H1 (cell line): ENCODE results near the gene COCH. TPM values are rescaled to one million over a fixed set of nuclear protein-coding genes. Genes with fewer than 3 reads are reported as not detected.

Experiments
- CTCF ChIA-PET: fragments of 300-600 bp; sonication (Branson Sonifier 250); formaldehyde crosslinking; loops from one replicate; lab custom pipeline; 2021; ENCODE audit not compliant: partially characterized antibody; lab: Charles Lee
- POLR2A ChIA-PET: fragments of 300-600 bp; sonication (Branson Sonifier 250); formaldehyde crosslinking; loops from one replicate; lab custom pipeline; 2021; ENCODE audit warnings: inconsistent platforms; ENCODE audit not compliant: partially characterized antibody; lab: Charles Lee
- DNase-seq, 2 experiments: peaks; one replicate each; pipeline versions ENCODE4 v3.0.0 to v3.0.0-alpha.2; 2010 to 2022; ENCODE audit warnings: low spot score in 2 of 2, low read depth in 1 of 2, mixed read lengths in 1 of 2
- FAIRE-seq: peaks from 2 replicates; lab custom pipeline; 2011; peaks lifted over from hg19 to GRCh38; lab: Jason Lieb, UNC
- H2AFZ ChIP-seq: 2 replicates; pipeline ENCODE4 v1.8.1; 2012; ENCODE audit warnings: low read length, inconsistent platforms
- H2AK5ac ChIP-seq: 2 replicates; pipeline ENCODE4 v1.6.1; 2013; ENCODE audit warnings: low read depth, low read length
- H2BK120ac ChIP-seq: replicated peaks from 2 replicates; pipeline ENCODE3; 2013; ENCODE audit warnings: low read depth, low read length, inconsistent platforms
- H2BK12ac ChIP-seq: 2 replicates; pipeline ENCODE4 v1.6.1; 2013; ENCODE audit warnings: low read depth, low read length
- H2BK15ac ChIP-seq: 2 replicates; pipeline ENCODE4 v1.6.1; 2013; ENCODE audit warnings: low read length
- H2BK20ac ChIP-seq: 2 replicates; pipeline ENCODE4 v1.6.1; 2013; ENCODE audit warnings: low read length
- H2BK5ac ChIP-seq: 2 replicates; pipeline ENCODE4 v1.6.1; 2013; ENCODE audit warnings: low read depth, low read length
- H3K14ac ChIP-seq: 2 replicates; pipeline ENCODE4 v1.6.1; 2013; ENCODE audit warnings: inconsistent platforms; ENCODE audit not compliant: insufficient read length
- H3K18ac ChIP-seq: 2 replicates; pipeline ENCODE4 v1.6.1; 2013; ENCODE audit warnings: low read length; ENCODE audit errors: extremely low read depth
- H3K23ac ChIP-seq: 2 replicates; pipeline ENCODE4 v1.6.1; 2013; ENCODE audit warnings: inconsistent platforms; ENCODE audit not compliant: insufficient read length
- H3K23me2 ChIP-seq: 2 replicates; pipeline ENCODE4 v1.6.1; 2013; ENCODE audit warnings: low read depth, low read length
- H3K27ac ChIP-seq: 2 replicates; pipeline ENCODE4 v1.6.1; 2011; ENCODE audit warnings: low read depth, low read length, inconsistent platforms
- H3K27me3 ChIP-seq, 4 experiments: replicated peaks in 1 of 4; 1 replicate in 1 of 4; 2 replicates in 3 of 4; pipeline versions ENCODE4 v1.6.1 to v1.8.1; 2011 to 2013; ENCODE audit warnings: low read length in 3 of 4, mild to moderate bottlenecking in 3 of 4, inconsistent platforms in 2 of 4, mixed read lengths in 2 of 4, moderate library complexity in 1 of 4; ENCODE audit not compliant: control insufficient read depth in 3 of 4, insufficient read depth in 3 of 4; ENCODE audit errors: extremely low read depth in 1 of 4
- H3K36me3 ChIP-seq, 4 experiments: 2 replicates each; pipeline versions ENCODE4 v1.6.1 to v1.8.1; 2011 to 2013; ENCODE audit warnings: mild to moderate bottlenecking in 4 of 4, low read length in 3 of 4, moderate library complexity in 2 of 4, control low read depth in 1 of 4, inconsistent platforms in 1 of 4; ENCODE audit not compliant: insufficient read depth in 4 of 4, control insufficient read depth in 2 of 4
- H3K4ac ChIP-seq: replicated peaks from 2 replicates; pipeline ENCODE3; 2013; ENCODE audit warnings: low read length, low read depth, mixed read lengths, inconsistent platforms; ENCODE audit not compliant: insufficient read length
- H3K4me1 ChIP-seq, 4 experiments: replicated peaks in 1 of 4; 1 replicate in 1 of 4; 2 replicates in 3 of 4; pipeline versions ENCODE4 v1.6.1 to v1.8.1; 2011 to 2013; ENCODE audit warnings: low read length in 3 of 4, inconsistent platforms in 2 of 4, mixed read lengths in 1 of 4; ENCODE audit not compliant: insufficient read depth in 4 of 4, control insufficient read depth in 3 of 4
- H3K4me2 ChIP-seq, 2 experiments: 2 replicates each; pipeline versions ENCODE4 v1.6.1 to v1.8.1; 2011 to 2013; ENCODE audit warnings: low read depth in 2 of 2, low read length in 2 of 2, control low read depth in 1 of 2, inconsistent platforms in 1 of 2, mild to moderate bottlenecking in 1 of 2; ENCODE audit not compliant: insufficient read depth in 1 of 2
- H3K4me3 ChIP-seq, 4 experiments: fragments of 200-600, 300-600 bp in 1 of 4; sonication (generic), shearing (Covaris generic), sonication (Bioruptor Twin) in 1 of 4; 2 replicates each; pipeline versions ENCODE4 v1.5.1 to v1.8.1; 2011 to 2016; ENCODE audit warnings: low read length in 4 of 4, low read depth in 3 of 4, control low read depth in 2 of 4, inconsistent platforms in 2 of 4, mild to moderate bottlenecking in 2 of 4, mixed read lengths in 1 of 4, moderate library complexity in 1 of 4; ENCODE audit not compliant: insufficient read depth in 2 of 4; ENCODE audit errors: extremely low read depth in 1 of 4
- H3K56ac ChIP-seq: replicated peaks from 2 replicates; pipeline ENCODE3; 2013; ENCODE audit warnings: low read depth, mild to moderate bottlenecking, mixed read lengths, low read length, inconsistent platforms; ENCODE audit not compliant: insufficient read length
- H3K79me1 ChIP-seq: 2 replicates; pipeline ENCODE4 v1.6.1; 2013; ENCODE audit warnings: low read depth, low read length, control low read depth
- H3K79me2 ChIP-seq, 2 experiments: 2 replicates each; pipeline versions ENCODE4 v1.6.1 to v1.8.1; 2012 to 2013; ENCODE audit warnings: low read length in 2 of 2, mild to moderate bottlenecking in 2 of 2, inconsistent platforms in 1 of 2; ENCODE audit not compliant: insufficient read depth in 2 of 2, control insufficient read depth in 1 of 2
- H3K9ac ChIP-seq, 4 experiments: replicated peaks in 1 of 4; 1 replicate in 1 of 4; 2 replicates in 3 of 4; pipeline versions ENCODE4 v1.6.1 to v1.8.1; 2011 to 2013; ENCODE audit warnings: low read depth in 3 of 4, low read length in 3 of 4, control low read depth in 2 of 4, mild to moderate bottlenecking in 2 of 4, moderate library complexity in 2 of 4, inconsistent platforms in 1 of 4; ENCODE audit errors: extremely low read depth in 1 of 4
- H3K9me3 ChIP-seq, 2 experiments: 2 replicates each; pipeline versions ENCODE4 v1.6.1 to v1.8.1; 2012 to 2013; ENCODE audit warnings: mild to moderate bottlenecking in 2 of 2, moderate library complexity in 2 of 2, control low read depth in 1 of 2, inconsistent platforms in 1 of 2, low read depth in 1 of 2, low read length in 1 of 2, mixed read lengths in 1 of 2; ENCODE audit not compliant: insufficient read depth in 2 of 2
- H4K20me1 ChIP-seq, 2 experiments: replicated peaks in 1 of 2; 2 replicates each; pipeline versions ENCODE3 to v1.8.1; 2011 to 2013; ENCODE audit warnings: inconsistent platforms in 2 of 2, low read length in 2 of 2, mild to moderate bottlenecking in 1 of 2; ENCODE audit not compliant: insufficient read depth in 2 of 2, control insufficient read depth in 1 of 2
- H4K5ac ChIP-seq: 2 replicates; pipeline ENCODE4 v1.6.1; 2013; ENCODE audit warnings: low read length, low read depth, mixed read lengths, inconsistent platforms; ENCODE audit not compliant: insufficient read length
- H4K8ac ChIP-seq: 2 replicates; pipeline ENCODE4 v1.8.0; 2013; ENCODE audit warnings: mild to moderate bottlenecking, moderate library complexity, low read length, inconsistent platforms; ENCODE audit not compliant: insufficient read depth; ENCODE audit errors: extremely low read depth
- H4K91ac ChIP-seq: replicated peaks from 2 replicates; pipeline ENCODE3; 2013; ENCODE audit warnings: low read length, mixed read lengths, inconsistent platforms; ENCODE audit not compliant: insufficient read length
- CBX8 ChIP-seq: fragments of 300-800, 300-1000 bp; sonication (generic); IDR thresholded peaks from 2 replicates; pipeline ENCODE4 v1.7.1; 2016; ENCODE audit warnings: low read depth, low read length, borderline replicate concordance
- CHD2 ChIP-seq: IDR thresholded peaks from 2 replicates; pipeline ENCODE4 v1.6.1; 2012; ENCODE audit warnings: low read length, improper control_type of control experiment
- HDAC6 ChIP-seq: IDR thresholded peaks from one replicate; pipeline ENCODE4 v1.7.1; 2012; ENCODE audit warnings: low read depth, mild to moderate bottlenecking, inconsistent platforms, low read length, moderate library complexity
- JUND ChIP-seq: IDR thresholded peaks from 2 replicates; pipeline ENCODE4 v1.6.1; 2011; ENCODE audit warnings: mild to moderate bottlenecking, improper control_type of control experiment, low read length
- KDM1A ChIP-seq: fragments of 200-600, 300-600 bp; sonication (generic); IDR thresholded peaks from 2 replicates; pipeline ENCODE4 v1.7.1; 2016; ENCODE audit warnings: mild to moderate bottlenecking, low read length, borderline replicate concordance
- KDM4A ChIP-seq: IDR thresholded peaks from one replicate; pipeline ENCODE4 v1.7.1; 2012; ENCODE audit warnings: low read depth, mild to moderate bottlenecking, moderate library complexity, low read length, inconsistent platforms; ENCODE audit not compliant: severe bottlenecking
- SP4 ChIP-seq: IDR thresholded peaks from 2 replicates; pipeline ENCODE4 v1.6.1; 2012; ENCODE audit warnings: low read length, inconsistent platforms
- TCF12 ChIP-seq: IDR thresholded peaks from 2 replicates; pipeline ENCODE4 v1.6.1; 2011; ENCODE audit warnings: low read depth, mild to moderate bottlenecking, low read length
- polyA plus RNA-seq, 7 experiments: library from polyadenylated mRNA; depleted of rRNA in 3 of 7; stranded (reverse) in 5 of 7; unstranded in 2 of 7; fragments of >200 nt in 5 of 7; fragments of 200-250 nt in 2 of 7; gene quantifications; 1 replicate in 5 of 7; 2 replicates in 1 of 7; 4 replicates in 1 of 7; pipeline versions ENCODE4 v1.2.1 to v1.2.3, GENCODE V29; 2011 to 2013; ENCODE audit warnings: missing spikeins in 2 of 7, mixed read lengths in 2 of 7
- total RNA-seq: library from RNA; stranded (reverse); fragmentation: NEBNext Ultra II Directional; extraction: Animal tissue kit (Norgen Biotek cat#: 25700); gene quantifications from 2 replicates; pipeline ENCODE4 v1.2.1, GENCODE V29; 2021
- TF ChIP-seq, protein P1 (sequence below): IDR thresholded peaks from 2 replicates; pipeline ENCODE4 v1.6.1; 2012; ENCODE audit warnings: inconsistent platforms

COCH gene
- total and polyA plus RNA-seq, 2 of the 8 experiments (the other 6 are each of a cell fraction or from before 2014, with no cell fraction given) = 12.9 to 30.8 TPM

DNA sequence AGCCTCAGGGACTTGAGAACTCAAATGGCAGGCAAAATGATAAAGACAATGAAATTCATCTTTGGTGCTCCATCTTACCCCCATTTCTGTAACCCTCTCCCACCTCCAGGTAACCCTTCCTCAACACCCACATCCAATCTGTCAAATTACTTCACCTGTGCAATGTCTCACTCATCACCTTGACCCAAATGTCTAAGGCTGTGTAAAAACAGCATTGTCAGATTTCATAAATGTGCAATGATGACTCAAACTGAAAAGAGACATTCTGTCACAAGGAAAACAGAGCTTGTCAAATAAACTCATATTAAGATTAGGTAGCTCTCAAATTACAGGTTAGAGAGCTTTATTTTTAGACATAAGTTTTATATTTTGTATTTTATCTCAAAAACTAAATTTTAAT is 19.9 kb upstream of the COCH start:
- DNase-seq = no peak

More for the DNA sequence above, 19.9 kb upstream of the COCH start:
- H3K18ac ChIP-seq = no peak overlapping the region
- no peak overlapping the region for H3K27ac ChIP-seq
- no peaks in the 10 kb centered on the region for H3K9me3 ChIP-seq
- H3K4me1 ChIP-seq = no peaks in the 10 kb centered on the region
- H4K8ac ChIP-seq = no peak overlapping the region
- H3K4ac ChIP-seq = no peak overlapping the region
- no peaks in the 10 kb centered on the region for H3K27me3 ChIP-seq
- no peak overlapping the region for H3K56ac ChIP-seq
- H3K36me3 ChIP-seq = no peaks in the 10 kb centered on the region
- no peak overlapping the region for H2AK5ac ChIP-seq
- no peak overlapping the region for H2BK15ac ChIP-seq
- H3K23me2 ChIP-seq = no peaks in the 10 kb centered on the region
- TF ChIP-seq KDM4A (no peak), JUND (no peak), CBX8 (no peak), CHD2 (no peak), TCF12 (no peak), SP4 (no peak), HDAC6 (no peak), KDM1A (no peak)
- TF ChIP-seq, protein P1, sequence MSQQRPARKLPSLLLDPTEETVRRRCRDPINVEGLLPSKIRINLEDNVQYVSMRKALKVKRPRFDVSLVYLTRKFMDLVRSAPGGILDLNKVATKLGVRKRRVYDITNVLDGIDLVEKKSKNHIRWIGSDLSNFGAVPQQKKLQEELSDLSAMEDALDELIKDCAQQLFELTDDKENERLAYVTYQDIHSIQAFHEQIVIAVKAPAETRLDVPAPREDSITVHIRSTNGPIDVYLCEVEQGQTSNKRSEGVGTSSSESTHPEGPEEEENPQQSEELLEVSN = no peak
- H4K91ac ChIP-seq = no peak overlapping the region
- no peak overlapping the region for H2BK120ac ChIP-seq
- no peak overlapping the region for H3K23ac ChIP-seq
- no peak overlapping the region for H2BK5ac ChIP-seq
- H4K5ac ChIP-seq = no peak overlapping the region
- H4K20me1 ChIP-seq = no peaks in the 10 kb centered on the region
- no peaks in the 10 kb centered on the region for H3K79me2 ChIP-seq
- H2AFZ ChIP-seq = no peak overlapping the region
- no peak overlapping the region for H3K4me2 ChIP-seq
- no peak overlapping the region for H2BK12ac ChIP-seq
- ChIA-PET CTCF (interaction anchor here (1.0 kb wide), 1 partner anchor 111 kb away, joined by 3 read pairs; no protein-coding TSS in a partner anchor), POLR2A (interaction anchor here (1.3 kb wide), 1 partner anchor 14 kb away, joined by 3 read pairs; no protein-coding TSS in a partner anchor)
- H3K4me3 ChIP-seq = no peak overlapping the region
- no peak overlapping the region for H3K9ac ChIP-seq
- H3K79me1 ChIP-seq = no peaks in the 10 kb centered on the region
- FAIRE-seq = no peak
- no peak overlapping the region for H3K14ac ChIP-seq
- H2BK20ac ChIP-seq = no peak overlapping the region
